Measurements from ENCODE around the gene PLPP4.

DNA sequence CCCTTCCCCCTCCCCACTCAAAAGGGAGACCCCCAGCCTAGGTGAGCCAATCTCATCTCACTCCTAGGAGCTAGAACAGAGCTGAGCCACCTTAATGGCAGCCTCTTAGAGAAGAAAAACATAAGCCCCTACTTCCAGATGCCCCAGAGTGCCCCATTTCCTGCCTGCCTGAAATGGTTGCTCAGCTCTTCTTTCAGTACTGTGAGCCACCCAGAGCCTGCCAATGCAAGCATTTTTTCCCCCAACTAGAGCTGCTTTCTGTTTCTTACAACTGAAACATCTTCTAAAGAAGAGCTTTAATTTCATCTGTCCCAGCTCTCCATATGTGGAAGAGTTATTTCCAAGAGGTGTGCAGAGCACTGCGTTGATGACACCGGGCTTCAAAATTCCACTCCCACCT, 136.7 kb downstream of the PLPP4 start:
- TF ChIP-seq CTCF (conservative IDR thresholded peaks at IDR 0.05) (no peak), EZH2 (IDR thresholded peaks at IDR 0.05; ENCODE audit: low read depth) (no peak)

All from PC-9 (cell line).